ENCODE results near the gene AOPEP.

AOPEP gene

GRCh38 chr9:94693485-94694204 is 32.9 kb upstream of the AOPEP start:
- Histone ChIP-seq H3K27ac (ENCODE audit: low read depth, low read length) (no peak overlapping the region), H3K4me3 (ENCODE audit: insufficient read depth, low read length, poor library complexity, severe bottlenecking) (no peak overlapping the region), H3K79me2 (ENCODE audit: insufficient read depth, low read length) (no peaks in the 10 kb centered on the region), H3F3A (ENCODE audit: insufficient read depth) (no peaks in the 10 kb centered on the region), H3K4me2 (ENCODE audit: low read depth, low read length, poor library complexity, severe bottlenecking) (no peak overlapping the region), H3K36me3 (ENCODE audit: low read length) (no peaks in the 10 kb centered on the region), H4K20me1 (ENCODE audit: low read depth, low read length) (no peaks in the 10 kb centered on the region), H3K9me2 (replicated peaks; ENCODE audit: insufficient read depth, low read length) (no peaks in the 10 kb centered on the region), H3K9me3 (ENCODE audit: insufficient read depth, low read length) (no peaks in the 10 kb centered on the region), H2AFZ (ENCODE audit: low read depth, low read length, severe bottlenecking) (no peak overlapping the region), H3K27me3 (ENCODE audit: low read length) (no peaks in the 10 kb centered on the region), H3K9ac (ENCODE audit: low read length) (no peak overlapping the region)
- TF ChIP-seq EZH2phosphoT487 (conservative IDR thresholded peaks at IDR 0.05; ENCODE audit: low read length) (no peak), CTCF (IDR thresholded peaks at IDR 0.05; ENCODE audit: insufficient read depth, low read length, poor library complexity, severe bottlenecking) (no peak)

- Histone ChIP-seq H3K9me2 (replicated peaks; ENCODE audit: insufficient read depth, low read length) (no peaks in the 10 kb centered on the region), H3K79me2 (ENCODE audit: insufficient read depth, low read length) (no peaks in the 10 kb centered on the region), H3K9ac (ENCODE audit: low read length) (no peak overlapping the region), H3F3A (ENCODE audit: insufficient read depth) (no peaks in the 10 kb centered on the region), H3K36me3 (ENCODE audit: low read length) (no peaks in the 10 kb centered on the region), H3K9me3 (ENCODE audit: insufficient read depth, low read length) (no peaks in the 10 kb centered on the region), H3K27ac (ENCODE audit: low read depth, low read length) (no peak overlapping the region), H3K27me3 (ENCODE audit: low read length) (no peaks in the 10 kb centered on the region), H2AFZ (ENCODE audit: low read depth, low read length, severe bottlenecking) (no peak overlapping the region), H4K20me1 (ENCODE audit: low read depth, low read length) (no peaks in the 10 kb centered on the region), H3K4me3 (ENCODE audit: insufficient read depth, low read length, poor library complexity, severe bottlenecking) (no peak overlapping the region), H3K4me2 (ENCODE audit: low read depth, low read length, poor library complexity, severe bottlenecking) (no peak overlapping the region)
- TF ChIP-seq CTCF (IDR thresholded peaks at IDR 0.05; ENCODE audit: insufficient read depth, low read length, poor library complexity, severe bottlenecking) (no peak), EZH2phosphoT487 (conservative IDR thresholded peaks at IDR 0.05; ENCODE audit: low read length) (no peak)
These were observed 30.0 kb upstream of the AOPEP start for GRCh38 chr9:94696545-94696944.

- no peaks in the 10 kb centered on the region for H3K9me2 ChIP-seq (replicated peaks; ENCODE audit: insufficient read depth, low read length)
- H3K36me3 ChIP-seq (ENCODE audit: low read length): no peaks in the 10 kb centered on the region
- no peaks in the 10 kb centered on the region for H3K9me3 ChIP-seq (ENCODE audit: insufficient read depth, low read length)
- H3K9ac ChIP-seq (ENCODE audit: low read length): no peak overlapping the region
- no peak overlapping the region for H3K4me3 ChIP-seq (ENCODE audit: insufficient read depth, low read length, poor library complexity, severe bottlenecking)
- TF ChIP-seq CTCF (IDR thresholded peaks at IDR 0.05; ENCODE audit: insufficient read depth, low read length, poor library complexity, severe bottlenecking) (no peak), EZH2phosphoT487 (conservative IDR thresholded peaks at IDR 0.05; ENCODE audit: low read length) (no peak)
- H3K27me3 ChIP-seq (ENCODE audit: low read length): no peaks in the 10 kb centered on the region
- no peaks in the 10 kb centered on the region for H3F3A ChIP-seq (ENCODE audit: insufficient read depth)
- H4K20me1 ChIP-seq (ENCODE audit: low read depth, low read length): no peaks in the 10 kb centered on the region
- H3K4me2 ChIP-seq (ENCODE audit: low read depth, low read length, poor library complexity, severe bottlenecking): no peak overlapping the region
- H3K79me2 ChIP-seq (ENCODE audit: insufficient read depth, low read length): no peaks in the 10 kb centered on the region
- H2AFZ ChIP-seq (ENCODE audit: low read depth, low read length, severe bottlenecking): no peak overlapping the region
- H3K27ac ChIP-seq (ENCODE audit: low read depth, low read length): no peak overlapping the region
These were observed 28.4 kb upstream of the AOPEP start for GRCh38 chr9:94697972-94698581.

All from SU-DHL-6 (cell line).